Keratinocyte (primary cell): ENCODE results near the gene VANGL1.

ENCODE experiments used
- CTCF ChIP-seq, 3 experiments: IDR thresholded peaks in 1 of 3; conservative IDR thresholded peaks in 1 of 3; optimal IDR thresholded peaks in 1 of 3; 2 replicates in 2 of 3; 3 replicates in 1 of 3; pipeline versions ENCODE3 to v1.5.1; 2011; ENCODE audit warnings: low read length in 3 of 3, mild to moderate bottlenecking in 3 of 3, moderate library complexity in 2 of 3, control low read depth in 1 of 3, inconsistent platforms in 1 of 3; ENCODE audit not compliant: insufficient read depth in 2 of 3; ENCODE audit errors: extremely low read depth in 1 of 3
- EZH2 ChIP-seq: IDR thresholded peaks from one replicate; pipeline ENCODE4 v1.6.1; 2012; ENCODE audit warnings: inconsistent platforms, mild to moderate bottlenecking, low read length, moderate library complexity

GRCh38 chr1:115650961-115651360 is 9.2 kb downstream of the VANGL1 start:
- TF ChIP-seq EZH2: no peak
- TF ChIP-seq CTCF (optimal IDR thresholded peaks at IDR 0.05 in 1 of 3, IDR thresholded peaks at IDR 0.05 in 1 of 3, conservative IDR thresholded peaks at IDR 0.05 in 1 of 3; ENCODE audit: extremely low read depth in 1 of 3, insufficient read depth in 2 of 3, low read length in 3 of 3): no peak
